WTC11 (cell line): ENCODE data around the gene DAG1.

ENCODE experiments used
- CREM ChIP-seq: sonication (generic); formaldehyde crosslinking; IDR thresholded peaks from 2 replicates; pipeline ENCODE4 v1.8.1; 2022; ENCODE audit warnings: mild to moderate bottlenecking, missing genetic modification reagents, moderate library complexity
- HMGA2 ChIP-seq: fragments of 250-450 bp; sonication (Bioruptor Pico); IDR thresholded peaks from 2 replicates; pipeline ENCODE4 v1.4.0; 2021; ENCODE audit warnings: mild to moderate bottlenecking, moderate library complexity
- JUN ChIP-seq: sonication (generic); formaldehyde crosslinking; IDR thresholded peaks from 2 replicates; pipeline ENCODE4 v1.8.0; 2023; ENCODE audit warnings: mild to moderate bottlenecking, missing genetic modification reagents
- MXD4 ChIP-seq: fragments of 250-450 bp; sonication (Bioruptor Pico); IDR thresholded peaks from 2 replicates; pipeline ENCODE4 v1.8.0; 2021; ENCODE audit warnings: mild to moderate bottlenecking, moderate library complexity, borderline replicate concordance
- NR2C2 ChIP-seq: sonication (generic); formaldehyde crosslinking; IDR thresholded peaks from 2 replicates; pipeline ENCODE4 v1.8.0; 2022; ENCODE audit warnings: mild to moderate bottlenecking, missing genetic modification reagents
- SP1 ChIP-seq: sonication (generic); formaldehyde crosslinking; conservative IDR thresholded peaks from 2 replicates; pipeline ENCODE4 v1.8.1; 2022; ENCODE audit warnings: missing genetic modification reagents
- TEAD4 ChIP-seq: sonication (generic); formaldehyde crosslinking; IDR thresholded peaks from 2 replicates; pipeline ENCODE4 v1.8.0; 2022; ENCODE audit warnings: mild to moderate bottlenecking, missing genetic modification reagents
- TP53 ChIP-seq: sonication (generic); formaldehyde crosslinking; IDR thresholded peaks from 2 replicates; pipeline ENCODE4 v1.8.1; 2023; ENCODE audit warnings: mild to moderate bottlenecking, missing genetic modification reagents
- ZBTB21 ChIP-seq: sonication (generic); formaldehyde crosslinking; IDR thresholded peaks from 2 replicates; pipeline ENCODE4 v1.8.1; 2023; ENCODE audit warnings: mild to moderate bottlenecking, missing genetic modification reagents, borderline replicate concordance
- TF ChIP-seq, protein P1 (sequence below): fragments of 200-600 bp; IDR thresholded peaks from 2 replicates; pipeline ENCODE4 v1.8.0; 2022; ENCODE audit warnings: antibody characterized with exemption
- TF ChIP-seq, protein P2 (sequence below): sonication (generic); formaldehyde crosslinking; conservative IDR thresholded peaks from 2 replicates; pipeline ENCODE4 v1.8.1; 2022; ENCODE audit warnings: mild to moderate bottlenecking, missing genetic modification reagents
- TF ChIP-seq, protein P3 (sequence below): sonication (generic); formaldehyde crosslinking; IDR thresholded peaks from 2 replicates; pipeline ENCODE4 v1.8.0; 2023; ENCODE audit warnings: missing genetic modification reagents, mild to moderate bottlenecking, borderline replicate concordance
- TF ChIP-seq, protein P4 (sequence below): sonication (generic); formaldehyde crosslinking; IDR thresholded peaks from 2 replicates; pipeline ENCODE4 v1.8.0; 2022; ENCODE audit warnings: mild to moderate bottlenecking, missing genetic modification reagents
- TF ChIP-seq, protein P5 (sequence below): sonication (generic); formaldehyde crosslinking; IDR thresholded peaks from 2 replicates; pipeline ENCODE4 v1.8.1; 2023; ENCODE audit warnings: mild to moderate bottlenecking, missing genetic modification reagents, moderate library complexity

DNA sequence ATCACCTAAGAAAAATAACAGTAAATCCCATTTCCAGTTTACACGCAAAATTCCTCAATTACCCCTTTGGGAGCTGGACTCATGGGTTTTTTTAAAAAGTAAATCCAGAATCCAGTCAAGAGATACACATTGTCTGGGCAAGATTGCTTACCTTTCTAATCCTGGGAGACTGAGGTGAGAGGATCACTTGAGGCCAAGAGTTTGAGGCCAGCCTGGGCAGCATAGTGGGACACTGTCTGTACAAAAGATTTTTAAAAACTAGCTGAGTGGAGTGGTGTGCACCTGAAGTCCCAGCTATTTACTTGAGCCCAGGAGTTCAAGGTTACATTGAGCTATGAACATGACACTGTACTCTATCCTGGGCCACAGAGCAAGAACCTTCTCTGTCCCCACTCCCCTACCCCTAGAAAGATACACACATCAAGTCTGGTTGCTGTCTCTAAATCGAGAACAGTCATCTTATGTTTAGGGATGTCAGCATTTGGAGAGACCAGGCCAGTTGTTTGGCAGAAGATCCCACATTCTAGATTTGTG is 39.0 kb downstream of the DAG1 start:
- no peak for TF ChIP-seq JUN (CRISPR knock-in tag)
- no peak for TF ChIP-seq CREM (CRISPR knock-in tag)
- TF ChIP-seq, protein P1, sequence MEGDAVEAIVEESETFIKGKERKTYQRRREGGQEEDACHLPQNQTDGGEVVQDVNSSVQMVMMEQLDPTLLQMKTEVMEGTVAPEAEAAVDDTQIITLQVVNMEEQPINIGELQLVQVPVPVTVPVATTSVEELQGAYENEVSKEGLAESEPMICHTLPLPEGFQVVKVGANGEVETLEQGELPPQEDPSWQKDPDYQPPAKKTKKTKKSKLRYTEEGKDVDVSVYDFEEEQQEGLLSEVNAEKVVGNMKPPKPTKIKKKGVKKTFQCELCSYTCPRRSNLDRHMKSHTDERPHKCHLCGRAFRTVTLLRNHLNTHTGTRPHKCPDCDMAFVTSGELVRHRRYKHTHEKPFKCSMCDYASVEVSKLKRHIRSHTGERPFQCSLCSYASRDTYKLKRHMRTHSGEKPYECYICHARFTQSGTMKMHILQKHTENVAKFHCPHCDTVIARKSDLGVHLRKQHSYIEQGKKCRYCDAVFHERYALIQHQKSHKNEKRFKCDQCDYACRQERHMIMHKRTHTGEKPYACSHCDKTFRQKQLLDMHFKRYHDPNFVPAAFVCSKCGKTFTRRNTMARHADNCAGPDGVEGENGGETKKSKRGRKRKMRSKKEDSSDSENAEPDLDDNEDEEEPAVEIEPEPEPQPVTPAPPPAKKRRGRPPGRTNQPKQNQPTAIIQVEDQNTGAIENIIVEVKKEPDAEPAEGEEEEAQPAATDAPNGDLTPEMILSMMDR = no peak
- TF ChIP-seq, protein P2, sequence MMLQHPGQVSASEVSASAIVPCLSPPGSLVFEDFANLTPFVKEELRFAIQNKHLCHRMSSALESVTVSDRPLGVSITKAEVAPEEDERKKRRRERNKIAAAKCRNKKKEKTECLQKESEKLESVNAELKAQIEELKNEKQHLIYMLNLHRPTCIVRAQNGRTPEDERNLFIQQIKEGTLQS (CRISPR knock-in tag) = no peak
- no peak for TF ChIP-seq TEAD4 (CRISPR knock-in tag)
- TF ChIP-seq, protein P3, sequence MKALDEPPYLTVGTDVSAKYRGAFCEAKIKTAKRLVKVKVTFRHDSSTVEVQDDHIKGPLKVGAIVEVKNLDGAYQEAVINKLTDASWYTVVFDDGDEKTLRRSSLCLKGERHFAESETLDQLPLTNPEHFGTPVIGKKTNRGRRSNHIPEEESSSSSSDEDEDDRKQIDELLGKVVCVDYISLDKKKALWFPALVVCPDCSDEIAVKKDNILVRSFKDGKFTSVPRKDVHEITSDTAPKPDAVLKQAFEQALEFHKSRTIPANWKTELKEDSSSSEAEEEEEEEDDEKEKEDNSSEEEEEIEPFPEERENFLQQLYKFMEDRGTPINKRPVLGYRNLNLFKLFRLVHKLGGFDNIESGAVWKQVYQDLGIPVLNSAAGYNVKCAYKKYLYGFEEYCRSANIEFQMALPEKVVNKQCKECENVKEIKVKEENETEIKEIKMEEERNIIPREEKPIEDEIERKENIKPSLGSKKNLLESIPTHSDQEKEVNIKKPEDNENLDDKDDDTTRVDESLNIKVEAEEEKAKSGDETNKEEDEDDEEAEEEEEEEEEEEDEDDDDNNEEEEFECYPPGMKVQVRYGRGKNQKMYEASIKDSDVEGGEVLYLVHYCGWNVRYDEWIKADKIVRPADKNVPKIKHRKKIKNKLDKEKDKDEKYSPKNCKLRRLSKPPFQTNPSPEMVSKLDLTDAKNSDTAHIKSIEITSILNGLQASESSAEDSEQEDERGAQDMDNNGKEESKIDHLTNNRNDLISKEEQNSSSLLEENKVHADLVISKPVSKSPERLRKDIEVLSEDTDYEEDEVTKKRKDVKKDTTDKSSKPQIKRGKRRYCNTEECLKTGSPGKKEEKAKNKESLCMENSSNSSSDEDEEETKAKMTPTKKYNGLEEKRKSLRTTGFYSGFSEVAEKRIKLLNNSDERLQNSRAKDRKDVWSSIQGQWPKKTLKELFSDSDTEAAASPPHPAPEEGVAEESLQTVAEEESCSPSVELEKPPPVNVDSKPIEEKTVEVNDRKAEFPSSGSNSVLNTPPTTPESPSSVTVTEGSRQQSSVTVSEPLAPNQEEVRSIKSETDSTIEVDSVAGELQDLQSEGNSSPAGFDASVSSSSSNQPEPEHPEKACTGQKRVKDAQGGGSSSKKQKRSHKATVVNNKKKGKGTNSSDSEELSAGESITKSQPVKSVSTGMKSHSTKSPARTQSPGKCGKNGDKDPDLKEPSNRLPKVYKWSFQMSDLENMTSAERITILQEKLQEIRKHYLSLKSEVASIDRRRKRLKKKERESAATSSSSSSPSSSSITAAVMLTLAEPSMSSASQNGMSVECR (CRISPR knock-in tag) = no peak
- TF ChIP-seq TP53 (CRISPR knock-in tag) = no peak
- TF ChIP-seq ZBTB21 = no peak
- no peak for TF ChIP-seq MXD4 (CRISPR knock-in tag)
- TF ChIP-seq HMGA2 (CRISPR knock-in tag) = no peak
- TF ChIP-seq SP1 (CRISPR knock-in tag) = no peak
- TF ChIP-seq, protein P4, sequence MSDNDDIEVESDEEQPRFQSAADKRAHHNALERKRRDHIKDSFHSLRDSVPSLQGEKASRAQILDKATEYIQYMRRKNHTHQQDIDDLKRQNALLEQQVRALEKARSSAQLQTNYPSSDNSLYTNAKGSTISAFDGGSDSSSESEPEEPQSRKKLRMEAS = no peak
- TF ChIP-seq, protein P5, sequence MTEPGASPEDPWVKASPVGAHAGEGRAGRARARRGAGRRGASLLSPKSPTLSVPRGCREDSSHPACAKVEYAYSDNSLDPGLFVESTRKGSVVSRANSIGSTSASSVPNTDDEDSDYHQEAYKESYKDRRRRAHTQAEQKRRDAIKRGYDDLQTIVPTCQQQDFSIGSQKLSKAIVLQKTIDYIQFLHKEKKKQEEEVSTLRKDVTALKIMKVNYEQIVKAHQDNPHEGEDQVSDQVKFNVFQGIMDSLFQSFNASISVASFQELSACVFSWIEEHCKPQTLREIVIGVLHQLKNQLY (CRISPR knock-in tag) = no peak
- TF ChIP-seq NR2C2 (CRISPR knock-in tag) = no peak
